ENCODE data around the gene RFNG.

RFNG gene

DNA sequence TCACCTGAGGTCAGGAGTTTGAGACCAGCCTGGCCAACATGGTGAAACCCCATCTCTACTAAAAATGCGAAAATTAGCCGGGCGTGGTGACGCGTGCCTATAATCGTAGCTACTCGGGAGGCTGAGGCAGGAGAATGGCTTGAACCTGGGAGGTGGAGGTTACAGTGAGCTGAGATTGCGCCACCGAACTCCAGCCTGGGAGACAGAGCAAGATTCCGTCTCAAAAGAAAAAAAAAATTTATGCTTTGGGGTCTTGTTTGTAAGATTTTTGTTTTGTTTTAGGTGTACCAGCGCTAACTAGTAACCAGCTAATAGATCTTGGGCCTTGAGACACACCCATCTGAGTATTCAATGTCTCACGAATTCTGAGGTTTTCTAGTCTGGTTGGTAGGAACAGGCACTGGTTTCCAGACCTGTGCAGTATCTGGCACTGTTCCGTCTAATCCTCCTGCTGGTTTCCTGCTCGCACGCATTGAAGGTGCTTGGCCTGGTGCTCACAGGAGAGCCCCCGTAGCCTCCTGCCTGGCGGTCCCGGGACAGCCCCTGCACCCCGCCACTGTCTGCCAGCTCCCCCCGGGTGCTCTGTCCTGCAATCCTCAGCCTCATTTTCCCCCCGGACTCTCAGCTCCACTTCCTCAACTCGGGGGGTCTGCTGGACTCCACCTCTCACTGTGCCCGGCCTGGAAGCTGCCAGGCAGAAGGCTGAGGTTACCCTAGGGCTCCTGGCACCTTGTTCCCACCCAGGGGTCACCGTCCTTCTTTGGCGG lies 24.6 kb upstream of the RFNG start:
- no peak for DNase-seq
- H3K36me3 Mint-ChIP-seq: peaks cover 14% of the 10 kb centered on the region
- CTCF ChIA-PET: no interaction called here
- H3K9me3 Mint-ChIP-seq: no peaks in the 10 kb centered on the region
- H3K4me1 Mint-ChIP-seq: no peaks in the 10 kb centered on the region
- H3K27me3 Mint-ChIP-seq: peaks cover 16% of the 10 kb centered on the region
- H3K4me3 Mint-ChIP-seq: no peak overlapping the region
- H3K27ac Mint-ChIP-seq: no peak overlapping the region

DNA sequence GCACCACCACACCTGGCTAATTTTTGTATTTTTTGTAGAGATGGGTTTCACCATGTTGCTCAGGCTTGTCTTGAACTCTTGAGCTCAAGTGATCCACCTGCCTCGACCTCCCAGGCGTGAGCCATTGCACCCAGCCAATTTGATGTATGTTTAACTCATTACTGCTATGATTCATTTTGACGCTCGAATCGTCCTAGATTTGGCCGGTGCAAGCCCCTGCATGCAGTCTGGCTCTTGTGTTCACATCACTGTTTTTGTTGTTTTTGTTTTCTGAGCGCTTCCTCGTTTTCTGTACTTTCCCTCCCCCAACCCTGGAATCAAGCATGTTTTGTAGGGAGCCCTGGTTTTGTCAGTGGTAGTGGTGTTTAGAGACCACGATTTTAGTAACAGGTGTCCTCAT lies 21.8 kb upstream of the RFNG start:
- Mint-ChIP-seq H3K36me3 (peaks cover 3% of the 10 kb centered on the region), H3K4me1 (no peaks in the 10 kb centered on the region), H3K27me3 (peaks cover 21% of the 10 kb centered on the region), H3K27ac (no peak overlapping the region), H3K4me3 (no peak overlapping the region), H3K9me3 (no peaks in the 10 kb centered on the region)
- DNase-seq: no peak
- CTCF ChIA-PET: no interaction called here

DNA sequence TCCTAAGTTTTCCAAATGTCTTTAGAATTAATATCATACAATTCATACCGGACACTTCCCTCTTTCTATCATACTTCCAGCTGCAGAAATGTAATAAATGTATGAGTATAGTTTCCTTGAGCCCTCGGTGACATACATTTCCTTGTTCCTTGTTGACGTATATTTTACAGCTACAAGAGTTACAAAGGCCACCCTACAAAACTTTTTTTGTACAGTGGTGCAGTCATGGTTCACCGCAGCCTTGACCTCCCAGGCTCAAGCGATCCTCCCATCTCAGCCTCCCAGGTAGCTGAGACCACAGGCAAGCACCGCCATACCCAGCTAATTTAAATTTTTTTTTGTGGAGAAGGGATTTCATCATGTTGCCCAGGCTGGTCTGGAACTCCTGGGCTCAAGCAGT lies 21.2 kb upstream of the RFNG start:
- DNase-seq: no peak
- Mint-ChIP-seq H3K4me3 (no peak overlapping the region), H3K4me1 (no peaks in the 10 kb centered on the region), H3K27ac (no peak overlapping the region), H3K27me3 (peaks cover 21% of the 10 kb centered on the region), H3K36me3 (no peaks in the 10 kb centered on the region), H3K9me3 (no peaks in the 10 kb centered on the region)
- CTCF ChIA-PET: no interaction called here

DNA sequence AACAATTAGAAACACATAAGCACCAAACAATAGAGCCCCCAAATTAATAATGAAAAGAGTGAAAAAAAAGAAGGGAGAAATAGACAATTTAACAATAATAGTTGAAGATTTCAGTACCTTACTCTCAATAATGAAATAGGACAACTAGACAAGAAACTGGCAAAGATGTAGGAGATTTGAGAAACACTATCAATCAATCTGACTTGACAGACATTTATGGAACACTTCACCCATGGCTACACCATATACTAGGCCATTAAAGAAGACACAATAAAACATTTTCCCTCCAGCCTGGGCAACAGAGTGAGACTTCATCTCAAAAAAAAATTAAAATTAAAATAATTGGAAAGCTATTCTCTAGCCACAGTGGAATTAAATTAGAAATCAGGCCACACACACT lies 19.0 kb upstream of the RFNG start:
- Mint-ChIP-seq H3K4me1 (peaks cover 11% of the 10 kb centered on the region), H3K27me3 (peaks cover 21% of the 10 kb centered on the region), H3K36me3 (no peaks in the 10 kb centered on the region), H3K9me3 (no peaks in the 10 kb centered on the region), H3K27ac (peak overlapping the region; percentile 35), H3K4me3 (no peak overlapping the region)
- no peak for DNase-seq
- CTCF ChIA-PET: interaction anchor here (0.7 kb wide), 1 partner anchor 103 kb away, joined by 3 read pairs; no protein-coding TSS in a partner anchor

DNA sequence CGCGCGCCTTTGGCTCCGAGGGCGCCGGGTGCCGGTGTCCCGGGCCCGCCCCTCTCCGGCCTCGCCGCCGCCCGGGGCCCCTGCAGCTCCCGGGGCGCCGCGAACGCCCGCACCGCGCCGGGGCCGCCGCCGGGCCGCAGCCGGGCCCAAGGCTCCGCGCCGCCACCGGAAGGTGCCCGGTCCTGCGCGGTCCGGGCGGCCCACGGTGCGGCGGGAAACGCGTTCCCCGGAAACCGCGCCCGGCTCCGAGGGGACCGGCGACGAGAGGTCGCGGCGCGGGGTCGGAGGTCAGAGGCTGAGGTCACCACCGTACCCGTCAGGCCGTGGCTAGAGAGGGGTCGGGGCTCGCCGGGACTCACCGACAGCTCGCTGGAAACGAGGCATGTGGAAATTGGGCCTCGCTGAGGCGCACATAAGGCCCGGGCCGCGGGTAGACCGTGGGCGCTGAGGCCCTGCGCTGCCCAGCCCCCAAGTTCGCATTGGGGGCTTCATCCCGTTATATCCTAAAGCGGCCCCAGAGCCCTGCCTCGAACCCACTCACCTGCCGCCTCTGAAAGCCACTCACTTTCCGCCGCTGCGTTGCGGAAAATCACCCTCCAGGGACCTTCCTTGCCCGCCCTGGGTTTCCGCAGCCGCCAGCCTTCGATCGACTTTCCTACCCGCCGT lies 14.2 kb upstream of the RFNG start, which contains the start of gene DUS1L:
TSS of gene DUS1L (minus strand) at position 167 of the 666 bp plus-strand sequence. CDS start 745 bp downstream, outside the sequence.
- CTCF ChIA-PET: interaction anchor here (1.7 kb wide), 1 partner anchor 28 kb away, joined by 4 read pairs; the partner anchor contains the start of gene DCXR
- no peaks in the 10 kb centered on the region for H3K9me3 Mint-ChIP-seq
- H3K36me3 Mint-ChIP-seq: peaks cover 2% of the 10 kb centered on the region
- peak; percentile 73 for DNase-seq
- peak within 1 kb of the TSS; percentile 84 for H3K4me3 Mint-ChIP-seq
- H3K4me1 Mint-ChIP-seq: peaks cover 20% of the 10 kb centered on the region
- peaks cover 4% of the 10 kb centered on the region for H3K27me3 Mint-ChIP-seq
- peak within 1 kb of the TSS; percentile 90 for H3K27ac Mint-ChIP-seq

DNA sequence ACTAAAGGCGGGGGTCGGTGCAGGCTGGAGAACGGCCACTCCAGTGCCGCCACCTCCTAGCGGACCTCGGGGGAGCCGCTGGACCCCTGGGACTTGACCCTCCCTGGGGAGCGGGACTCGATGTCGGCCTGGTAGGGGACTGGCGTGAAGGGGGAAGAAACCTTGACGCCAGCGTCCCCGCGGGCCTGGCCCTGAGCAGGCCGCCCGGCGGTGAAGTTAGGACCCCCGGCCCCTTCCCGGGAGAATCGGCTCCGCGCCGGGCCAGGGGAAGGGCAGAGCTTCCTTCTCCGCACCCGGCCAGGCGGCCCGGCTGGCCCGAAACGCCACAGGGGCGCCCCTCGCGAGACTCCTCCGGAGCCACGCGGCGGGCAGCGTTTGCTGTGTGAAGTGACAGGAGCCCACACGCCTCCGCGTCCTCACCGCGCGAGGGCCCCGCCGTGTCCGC lies 13.6 kb upstream of the RFNG start:
- peak; percentile 55 for DNase-seq
- Mint-ChIP-seq H3K27ac (peak overlapping the region; percentile 68), H3K4me3 (peak overlapping the region; percentile 66), H3K27me3 (peaks cover 3% of the 10 kb centered on the region), H3K9me3 (no peaks in the 10 kb centered on the region), H3K4me1 (peaks cover 20% of the 10 kb centered on the region), H3K36me3 (peaks cover 6% of the 10 kb centered on the region)
- CTCF ChIA-PET: no interaction called here

DNA sequence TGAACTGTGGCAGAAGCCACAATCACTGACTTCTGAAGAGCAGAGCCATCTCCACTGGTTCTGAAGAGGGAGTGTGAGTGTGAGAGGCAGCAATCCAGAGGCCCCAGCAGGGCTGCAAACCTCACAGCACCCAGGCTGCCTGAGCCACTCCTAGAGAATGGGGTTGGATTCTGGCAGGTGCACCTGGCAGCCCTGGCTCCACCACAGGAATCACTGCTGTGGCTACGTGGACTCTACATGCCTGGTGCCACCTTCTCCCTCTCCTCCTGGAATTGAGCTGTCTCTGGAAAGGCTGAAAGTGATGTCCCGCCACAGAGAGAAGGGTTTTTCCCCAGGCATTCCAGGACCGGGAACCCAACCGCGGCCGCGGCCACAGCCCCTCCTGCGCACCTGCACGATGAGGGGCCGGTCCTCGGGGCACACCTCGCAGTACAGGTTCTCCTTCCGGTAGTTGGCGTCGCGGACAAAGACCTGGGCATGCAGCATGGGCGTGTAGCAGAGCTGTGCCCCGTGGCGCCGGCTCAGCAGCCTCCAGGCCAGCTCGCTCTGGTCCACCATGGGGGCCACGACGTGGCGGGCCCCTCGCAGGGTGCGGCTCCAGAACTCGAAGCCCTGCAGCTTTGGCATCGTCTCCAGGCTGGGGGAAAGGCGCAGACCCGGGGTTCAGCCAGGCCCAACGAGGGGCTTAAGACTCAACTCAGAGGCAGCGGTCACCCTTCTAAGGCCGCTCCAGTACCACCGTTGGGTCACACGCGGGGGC lies 13.0 kb upstream of the RFNG start:
- H3K27ac Mint-ChIP-seq: peak overlapping the region; percentile 68
- H3K4me1 Mint-ChIP-seq: peaks cover 20% of the 10 kb centered on the region
- CTCF ChIA-PET: no interaction called here
- peaks cover 8% of the 10 kb centered on the region for H3K36me3 Mint-ChIP-seq
- H3K27me3 Mint-ChIP-seq: no peaks in the 10 kb centered on the region
- peak overlapping the region; percentile 66 for H3K4me3 Mint-ChIP-seq
- no peak for DNase-seq
- no peaks in the 10 kb centered on the region for H3K9me3 Mint-ChIP-seq

DNA sequence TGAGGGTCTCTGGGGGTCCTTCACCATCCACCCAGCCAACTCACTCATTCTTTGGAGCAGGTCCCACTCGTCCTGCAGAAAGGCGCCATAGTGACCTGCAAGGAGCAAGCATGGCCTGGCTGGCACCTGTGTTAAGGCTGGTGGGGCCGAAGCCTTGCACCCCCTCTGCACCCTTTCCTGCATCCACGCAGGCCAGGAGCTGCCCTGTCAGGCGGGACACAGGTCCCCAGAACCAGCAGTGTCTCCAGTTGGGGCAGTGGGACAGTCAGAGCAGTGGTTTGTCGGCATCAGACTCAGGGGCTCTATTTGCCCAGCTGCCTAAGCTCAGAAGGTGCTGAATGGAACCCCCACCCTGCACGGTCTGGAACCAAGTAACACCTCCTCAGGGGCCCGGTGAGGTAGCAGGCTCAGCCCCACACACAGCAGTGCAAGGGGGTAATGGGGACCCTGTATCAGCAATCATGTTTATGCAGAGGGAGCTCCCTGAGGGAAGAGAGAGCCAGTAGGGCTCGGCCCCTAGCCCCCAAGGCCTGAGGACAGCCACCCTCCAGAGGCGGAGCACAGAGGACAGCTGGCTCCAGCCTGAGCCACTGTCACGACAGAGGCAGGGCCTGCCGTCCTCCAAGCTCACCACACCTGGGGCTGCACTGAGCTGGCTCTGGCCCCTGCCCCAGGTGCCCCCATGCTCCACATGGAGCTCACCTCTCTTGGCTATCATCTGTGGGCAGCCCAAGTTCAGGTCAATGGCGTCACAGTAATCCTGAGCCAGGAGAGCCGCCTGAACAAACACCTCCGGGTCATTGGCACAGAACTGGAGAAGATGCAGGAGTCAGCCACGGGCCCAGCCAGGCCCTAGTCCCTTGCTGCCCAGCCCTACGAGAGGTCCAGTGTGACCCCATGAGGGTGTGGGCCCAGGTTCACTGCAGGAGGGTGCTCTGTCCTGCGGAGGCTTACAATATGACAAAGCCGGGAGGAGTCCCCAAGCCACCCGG lies 12.1 kb upstream of the RFNG start:
- peaks cover 8% of the 10 kb centered on the region for H3K36me3 Mint-ChIP-seq
- H3K9me3 Mint-ChIP-seq: no peaks in the 10 kb centered on the region
- no peak for DNase-seq
- peaks cover 20% of the 10 kb centered on the region for H3K4me1 Mint-ChIP-seq
- H3K27ac Mint-ChIP-seq: peak overlapping the region; percentile 37
- H3K4me3 Mint-ChIP-seq: peak overlapping the region; percentile 66
- no peaks in the 10 kb centered on the region for H3K27me3 Mint-ChIP-seq
- CTCF ChIA-PET: no interaction called here

DNA sequence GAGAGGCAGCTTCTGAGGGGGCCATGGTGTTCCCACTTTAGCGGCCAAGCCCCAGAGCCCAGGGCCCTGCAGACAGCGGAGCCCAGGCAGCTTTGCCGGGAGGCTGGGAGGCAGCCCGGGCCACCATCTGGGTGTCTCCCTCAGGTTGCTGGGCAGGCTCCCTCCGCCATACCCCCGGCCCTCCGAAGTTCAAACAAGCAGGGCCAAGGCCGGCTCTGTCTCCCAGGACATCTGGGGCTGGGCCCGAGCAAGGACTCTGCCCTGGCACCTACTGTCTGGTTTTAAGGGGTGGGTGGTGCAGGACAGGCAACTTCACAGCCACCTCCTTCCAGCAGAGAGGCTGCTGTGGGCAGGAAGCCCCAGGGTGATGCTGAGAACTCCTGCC lies 11.4 kb upstream of the RFNG start:
- Mint-ChIP-seq H3K27ac (peak overlapping the region; percentile 37), H3K27me3 (no peaks in the 10 kb centered on the region), H3K9me3 (no peaks in the 10 kb centered on the region), H3K36me3 (peaks cover 10% of the 10 kb centered on the region), H3K4me3 (no peak overlapping the region), H3K4me1 (peaks cover 20% of the 10 kb centered on the region)
- CTCF ChIA-PET: no interaction called here
- DNase-seq: no peak

DNA sequence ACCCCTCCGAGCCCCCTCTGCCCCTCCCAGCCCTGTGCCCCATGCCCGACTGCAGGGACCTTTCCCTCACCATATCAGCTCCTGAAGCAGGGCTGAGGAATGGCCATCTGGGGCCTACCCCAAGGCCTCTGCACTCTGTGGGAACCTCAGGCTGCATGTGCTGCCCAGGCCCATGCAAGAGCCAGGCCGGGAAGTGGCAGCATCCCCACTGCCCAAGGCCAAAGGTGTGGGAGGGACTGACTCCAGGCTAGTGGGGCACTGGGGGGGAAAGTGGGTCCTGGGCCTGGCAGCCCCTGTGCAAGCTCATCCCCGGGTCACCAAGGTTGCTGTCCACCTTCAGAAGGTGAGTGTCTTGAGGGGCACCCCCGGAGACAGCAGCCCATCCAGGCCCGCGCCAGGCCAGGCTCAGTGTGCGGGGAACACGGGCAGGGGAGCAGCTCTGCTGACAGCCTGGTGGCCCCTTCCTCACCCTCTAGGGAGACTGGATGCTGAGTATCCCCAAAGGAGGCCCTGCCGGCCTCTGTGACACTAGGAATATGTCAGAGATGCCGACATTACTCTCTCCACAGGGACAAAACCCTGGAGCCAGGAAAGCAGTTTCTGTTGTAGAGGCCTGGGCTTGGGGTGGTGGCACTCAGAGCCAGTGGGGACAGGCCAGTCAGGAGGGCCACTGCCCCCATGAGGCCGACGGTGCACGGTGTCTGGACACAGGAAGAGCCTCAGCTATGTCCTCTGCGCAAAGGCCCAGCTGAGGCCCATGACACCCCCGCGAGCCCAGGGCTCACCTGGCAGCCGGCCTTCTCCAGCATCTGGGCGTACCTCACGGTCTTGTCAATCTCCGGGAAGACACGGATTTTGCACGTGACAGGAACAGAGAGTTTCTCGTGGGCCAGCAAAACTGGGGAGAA lies 10.7 kb upstream of the RFNG start:
- Mint-ChIP-seq H3K4me1 (peaks cover 20% of the 10 kb centered on the region), H3K27me3 (no peaks in the 10 kb centered on the region), H3K27ac (no peak overlapping the region), H3K9me3 (no peaks in the 10 kb centered on the region), H3K36me3 (peaks cover 14% of the 10 kb centered on the region), H3K4me3 (no peak overlapping the region)
- no peak for DNase-seq
- CTCF ChIA-PET: no interaction called here

DNA sequence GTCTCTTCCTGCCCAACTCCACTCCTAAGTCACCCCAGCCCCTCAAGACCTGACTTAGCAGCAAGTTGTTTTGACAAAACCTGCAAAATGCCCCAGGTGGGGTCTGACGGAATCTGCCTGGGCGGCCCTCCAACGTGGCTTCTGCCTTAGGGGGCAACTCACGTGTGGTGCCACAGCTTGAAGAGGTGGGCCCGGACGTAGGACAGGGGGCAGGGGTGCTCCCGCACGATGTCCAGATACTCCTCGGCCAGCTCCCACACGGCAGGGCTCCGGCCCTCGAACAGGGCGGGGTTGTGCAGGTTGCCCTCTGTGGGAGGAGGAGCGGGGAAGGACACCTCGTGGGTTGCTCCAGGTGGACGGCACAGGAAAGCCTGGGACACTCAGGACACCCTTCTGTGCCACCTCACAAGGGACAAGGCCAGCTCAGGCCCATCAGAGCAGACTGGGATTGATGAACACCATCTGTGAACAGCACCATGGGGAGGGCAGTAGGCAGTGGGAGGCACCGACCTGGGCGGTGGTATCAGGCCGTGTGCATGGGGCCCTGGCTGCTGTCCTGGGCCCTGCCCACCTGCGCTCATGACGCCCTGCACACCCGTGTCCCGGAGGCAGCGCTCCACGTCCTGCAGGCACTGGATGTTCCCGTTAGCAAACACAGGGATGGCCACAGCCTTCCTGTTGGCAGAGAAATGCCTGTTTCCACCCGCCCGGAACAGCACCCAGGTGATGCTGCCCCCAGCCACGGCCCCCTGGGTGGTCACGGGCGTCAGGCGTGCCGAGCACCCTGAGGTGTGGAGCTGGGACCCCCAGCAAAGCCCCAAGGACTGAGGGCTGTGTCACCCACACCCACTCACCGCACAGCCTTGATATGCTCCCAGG lies 9.7 kb upstream of the RFNG start:
- CTCF ChIA-PET: no interaction called here

DNA sequence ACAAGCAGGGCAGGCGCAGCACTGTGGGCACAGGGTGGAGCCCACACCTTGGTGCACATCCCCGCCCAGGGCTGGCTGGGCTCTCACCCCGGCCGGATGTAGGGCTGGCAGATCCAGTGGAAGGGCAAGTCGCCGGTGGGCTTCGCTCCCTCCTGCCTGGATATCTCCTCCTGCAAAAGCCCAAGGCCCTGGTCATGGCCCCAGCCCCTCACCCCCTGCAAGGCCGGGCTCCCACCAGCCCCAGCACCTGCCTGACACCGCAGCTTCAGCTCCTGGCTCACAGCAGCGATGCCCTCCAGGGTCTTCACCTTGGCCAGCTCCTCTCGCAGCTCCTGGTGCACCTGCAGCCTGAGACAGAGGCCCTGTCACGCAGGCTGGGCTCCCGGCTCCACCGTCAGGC lies 9.0 kb upstream of the RFNG start:
- Mint-ChIP-seq H3K4me3 (no peak overlapping the region), H3K27me3 (no peaks in the 10 kb centered on the region), H3K36me3 (peaks cover 14% of the 10 kb centered on the region), H3K27ac (no peak overlapping the region), H3K9me3 (no peaks in the 10 kb centered on the region), H3K4me1 (peaks cover 9% of the 10 kb centered on the region)
- no peak for DNase-seq
- CTCF ChIA-PET: no interaction called here

More for the DNA sequence above, 9.7 kb upstream of the RFNG start:
- Mint-ChIP-seq H3K36me3 (peaks cover 14% of the 10 kb centered on the region), H3K27ac (no peak overlapping the region), H3K27me3 (no peaks in the 10 kb centered on the region), H3K4me3 (no peak overlapping the region), H3K4me1 (peaks cover 12% of the 10 kb centered on the region), H3K9me3 (no peaks in the 10 kb centered on the region)
- DNase-seq: no peak

Measured in activated naive CD4-positive, alpha-beta T cell treated with anti-CD3 and anti-CD28 coated beads, Interleukin-2, amount 10 ng/mL, durations not matched to agents 7 days and 5 days (primary cell).